Caco-2 (cell line): ENCODE data around the gene ZNF592. TPM values are rescaled to one million over a fixed set of nuclear protein-coding genes. Genes with fewer than 3 reads are reported as not detected.

Source experiments
- BruUV-seq: library from RNA; stranded (reverse); fragments of 400-500 nt; replicated peaks from 2 replicates; lab custom pipeline; 2021; lab: Mats Ljungman, UMichigan
- CTCF ChIA-PET: fragments of 300-600 bp; sonication (Branson Sonifier 250); formaldehyde crosslinking; loops from one replicate; lab custom pipeline; 2022; ENCODE audit warnings: antibody characterized with exemption; lab: Charles Lee
- POLR2A ChIA-PET: fragments of 300-600 bp; sonication (Branson Sonifier 250); formaldehyde crosslinking; loops from one replicate; lab custom pipeline; 2022; ENCODE audit warnings: antibody characterized with exemption; lab: Charles Lee
- DNase-seq, 2 experiments: peaks; one replicate each; pipeline versions ENCODE4 v3.0.0 to v3.0.0-alpha.2; 2020 to 2022
- H3K27me3 ChIP-seq: replicated peaks from 2 replicates; pipeline ENCODE4 v1.6.0; 2011; ENCODE audit warnings: low read length; ENCODE audit not compliant: control insufficient read depth, insufficient read depth
- H3K36me3 ChIP-seq: 2 replicates; pipeline ENCODE4 v1.5.1; 2011; ENCODE audit warnings: low read length; ENCODE audit not compliant: control insufficient read depth, insufficient read depth
- H3K4me1 ChIP-seq: fragments of 250-450 bp; sonication (Bioruptor Pico); 2 replicates; pipeline ENCODE4 v1.5.1; 2020; ENCODE audit warnings: mild to moderate bottlenecking
- H3K4me3 ChIP-seq: 2 replicates; pipeline ENCODE4 v1.5.1; 2011; ENCODE audit warnings: low read depth, mild to moderate bottlenecking, control low read depth, low read length
- H3K9me3 ChIP-seq: fragments of 250-450 bp; sonication (Bioruptor Pico); 2 replicates; pipeline ENCODE4 v1.5.1; 2020; ENCODE audit warnings: mild to moderate bottlenecking, moderate library complexity
- H3K27ac Mint-ChIP-seq: one replicate; pipeline ENCODE4 v1.8.0; 2022; ENCODE audit warnings: mixed read lengths; ENCODE audit not compliant: unreplicated experiment
- H3K27me3 Mint-ChIP-seq: one replicate; pipeline ENCODE4 v1.8.0; 2022; ENCODE audit warnings: mixed read lengths; ENCODE audit not compliant: insufficient read depth, unreplicated experiment
- H3K36me3 Mint-ChIP-seq: one replicate; pipeline ENCODE4 v1.8.0; 2022; ENCODE audit warnings: mild to moderate bottlenecking, mixed read lengths; ENCODE audit not compliant: insufficient read depth, unreplicated experiment
- H3K4me1 Mint-ChIP-seq: one replicate; pipeline ENCODE4 v1.8.0; 2022; ENCODE audit warnings: low read depth, mixed read lengths; ENCODE audit not compliant: unreplicated experiment
- H3K4me3 Mint-ChIP-seq: one replicate; pipeline ENCODE4 v1.8.0; 2022; ENCODE audit warnings: mild to moderate bottlenecking, moderate library complexity, mixed read lengths; ENCODE audit not compliant: unreplicated experiment
- H3K9me3 Mint-ChIP-seq: one replicate; pipeline ENCODE4 v1.8.0; 2022; ENCODE audit warnings: mixed read lengths; ENCODE audit not compliant: unreplicated experiment
- intact Hi-C: fragments of 100-400 bp; cut with micrococcal nuclease; formaldehyde crosslinking; loops from one replicate; pipeline ENCODE4 v1.10.0; 2022; ENCODE audit not compliant: unreplicated experiment
- total RNA-seq: library from RNA; stranded (reverse); gene quantifications from 2 replicates; pipeline ENCODE4 v1.2.3, GENCODE V29; 2022
- TF ChIP-seq, protein P1 (sequence below), 2 experiments: fragments of 200-600 bp in 1 of 2; IDR thresholded peaks; 1 replicate in 1 of 2; 2 replicates in 1 of 2; pipeline versions ENCODE4 v1.5.1 to v1.8.0; 2011 to 2022; ENCODE audit warnings: antibody characterized with exemption in 1 of 2, control low read depth in 1 of 2, inconsistent platforms in 1 of 2, low read depth in 1 of 2, low read length in 1 of 2, mild to moderate bottlenecking in 1 of 2, moderate library complexity in 1 of 2; ENCODE audit not compliant: insufficient read depth in 1 of 2, severe bottlenecking in 1 of 2, unreplicated experiment in 1 of 2

The ZNF592 gene
- total RNA-seq, 1 experiment from 2014 or later, result 30.6 TPM

- intact Hi-C loops, result no loop called here
- Histone ChIP-seq H3K27me3 (no peaks in the 10 kb centered on the region), H3K9me3 (no peaks in the 10 kb centered on the region), H3K4me1 (no peaks in the 10 kb centered on the region), H3K4me3 (no peak overlapping the region), H3K36me3 (no peaks in the 10 kb centered on the region)
- CTCF ChIA-PET, result interaction anchor here (0.6 to 0.9 kb wide), 2 partner anchors 14 to 167 kb away, joined by 3 read pairs; no protein-coding TSS in a partner anchor
- Mint-ChIP-seq H3K36me3 (no peaks in the 10 kb centered on the region), H3K27me3 (no peaks in the 10 kb centered on the region), H3K4me3 (no peak overlapping the region), H3K9me3 (no peaks in the 10 kb centered on the region), H3K4me1 (no peaks in the 10 kb centered on the region), H3K27ac (no peak overlapping the region)
- BruUV-seq, result no TSS peak
- TF ChIP-seq, protein P1, sequence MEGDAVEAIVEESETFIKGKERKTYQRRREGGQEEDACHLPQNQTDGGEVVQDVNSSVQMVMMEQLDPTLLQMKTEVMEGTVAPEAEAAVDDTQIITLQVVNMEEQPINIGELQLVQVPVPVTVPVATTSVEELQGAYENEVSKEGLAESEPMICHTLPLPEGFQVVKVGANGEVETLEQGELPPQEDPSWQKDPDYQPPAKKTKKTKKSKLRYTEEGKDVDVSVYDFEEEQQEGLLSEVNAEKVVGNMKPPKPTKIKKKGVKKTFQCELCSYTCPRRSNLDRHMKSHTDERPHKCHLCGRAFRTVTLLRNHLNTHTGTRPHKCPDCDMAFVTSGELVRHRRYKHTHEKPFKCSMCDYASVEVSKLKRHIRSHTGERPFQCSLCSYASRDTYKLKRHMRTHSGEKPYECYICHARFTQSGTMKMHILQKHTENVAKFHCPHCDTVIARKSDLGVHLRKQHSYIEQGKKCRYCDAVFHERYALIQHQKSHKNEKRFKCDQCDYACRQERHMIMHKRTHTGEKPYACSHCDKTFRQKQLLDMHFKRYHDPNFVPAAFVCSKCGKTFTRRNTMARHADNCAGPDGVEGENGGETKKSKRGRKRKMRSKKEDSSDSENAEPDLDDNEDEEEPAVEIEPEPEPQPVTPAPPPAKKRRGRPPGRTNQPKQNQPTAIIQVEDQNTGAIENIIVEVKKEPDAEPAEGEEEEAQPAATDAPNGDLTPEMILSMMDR (IDR thresholded peaks at IDR 0.05; ENCODE audit: insufficient read depth in 1 of 2, low read depth in 1 of 2, low read length in 1 of 2, severe bottlenecking in 1 of 2, unreplicated experiment in 1 of 2), result no peak
- DNase-seq, result no peak
- POLR2A ChIA-PET, result no interaction called here
These were observed 82.6 kb downstream of the ZNF592 start for GRCh38 chr15:84831028-84831427.

DNA sequence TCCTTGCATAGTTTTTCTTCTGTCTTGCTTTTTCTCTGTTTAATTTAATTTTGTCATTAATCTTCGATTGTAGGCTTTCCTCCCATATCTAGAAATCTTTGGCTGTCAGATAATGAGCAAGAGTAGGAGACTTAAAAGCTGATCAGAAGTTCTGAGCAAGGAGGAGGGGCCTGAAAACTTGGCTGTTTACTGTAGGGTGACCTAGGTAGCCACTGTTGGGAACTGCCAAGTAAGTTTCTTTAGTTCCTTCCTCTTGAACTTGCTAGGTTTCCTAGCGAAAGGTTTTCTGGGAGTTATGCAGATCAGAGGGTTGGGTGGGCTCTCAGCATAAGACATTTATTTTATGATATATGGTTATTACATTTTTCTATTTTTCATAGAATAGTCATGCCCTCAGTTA, 83.2 kb downstream of the ZNF592 start:
- no peak overlapping the region for H3K4me3 ChIP-seq
- H3K27ac Mint-ChIP-seq, result no peak overlapping the region
- no peaks in the 10 kb centered on the region for H3K27me3 ChIP-seq
- TF ChIP-seq, protein P1 (IDR thresholded peaks at IDR 0.05; ENCODE audit: insufficient read depth in 1 of 2, low read depth in 1 of 2, low read length in 1 of 2, severe bottlenecking in 1 of 2, unreplicated experiment in 1 of 2), result no peak
- H3K4me1 ChIP-seq, result no peaks in the 10 kb centered on the region
- no peaks in the 10 kb centered on the region for H3K36me3 Mint-ChIP-seq
- H3K9me3 ChIP-seq, result no peaks in the 10 kb centered on the region
- H3K27me3 Mint-ChIP-seq, result peaks cover under 1% of the 10 kb centered on the region
- no TSS peak for BruUV-seq
- H3K4me1 Mint-ChIP-seq, result no peaks in the 10 kb centered on the region
- H3K9me3 Mint-ChIP-seq, result no peaks in the 10 kb centered on the region
- no peak overlapping the region for H3K4me3 Mint-ChIP-seq
- no peak for DNase-seq
- POLR2A ChIA-PET, result no interaction called here
- intact Hi-C loops, result no loop called here
- CTCF ChIA-PET, result interaction anchor here (0.9 kb wide), 1 partner anchor 15 kb away, joined by 3 read pairs; no protein-coding TSS in a partner anchor
- no peaks in the 10 kb centered on the region for H3K36me3 ChIP-seq

GRCh38 chr15:84832448-84833040, 84.2 kb downstream of the ZNF592 start:
- no peak for DNase-seq
- peaks cover 5% of the 10 kb centered on the region for H3K27me3 Mint-ChIP-seq
- Histone ChIP-seq H3K4me3 (no peak overlapping the region), H3K27me3 (no peaks in the 10 kb centered on the region; the same call in 1 of the 2 replicates), H3K36me3 (no peaks in the 10 kb centered on the region), H3K9me3 (no peaks in the 10 kb centered on the region), H3K4me1 (no peaks in the 10 kb centered on the region)
- ChIA-PET CTCF (no interaction called here), POLR2A (no interaction called here)
- no peaks in the 10 kb centered on the region for H3K36me3 Mint-ChIP-seq
- no peaks in the 10 kb centered on the region for H3K4me1 Mint-ChIP-seq
- no peaks in the 10 kb centered on the region for H3K9me3 Mint-ChIP-seq
- no TSS peak for BruUV-seq
- intact Hi-C loops, result no loop called here
- no peak overlapping the region for H3K27ac Mint-ChIP-seq
- TF ChIP-seq, protein P1 (IDR thresholded peaks at IDR 0.05; ENCODE audit: insufficient read depth in 1 of 2, low read depth in 1 of 2, low read length in 1 of 2, severe bottlenecking in 1 of 2, unreplicated experiment in 1 of 2), result no peak
- no peak overlapping the region for H3K4me3 Mint-ChIP-seq
